H9 (cell line): ENCODE results near the gene ZNF556. TPM values are rescaled to one million over a fixed set of nuclear protein-coding genes. Genes with fewer than 3 reads are reported as not detected.

Source experiments
- DNase-seq: peaks from one replicate; pipeline ENCODE4 v3.0.0-alpha.2; 2017
- H2AFZ ChIP-seq: one replicate; pipeline ENCODE4 v1.6.1; 2013; ENCODE audit warnings: mild to moderate bottlenecking, low read length, control low read depth, moderate library complexity
- H2AK5ac ChIP-seq: 2 replicates; pipeline ENCODE4 v1.6.1; 2013; ENCODE audit warnings: low read length, control low read depth, mixed read lengths; ENCODE audit not compliant: insufficient read length
- H2BK120ac ChIP-seq: one replicate; pipeline ENCODE4 v1.6.1; 2013; ENCODE audit warnings: low read depth, mild to moderate bottlenecking, low read length, control low read depth, inconsistent platforms; ENCODE audit not compliant: poor library complexity, severe bottlenecking
- H2BK12ac ChIP-seq: 2 replicates; pipeline ENCODE4 v1.6.1; 2013; ENCODE audit warnings: low read length, control low read depth, mixed read lengths, low read depth; ENCODE audit not compliant: insufficient read length
- H2BK15ac ChIP-seq: 2 replicates; pipeline ENCODE4 v1.6.1; 2013; ENCODE audit warnings: low read depth, low read length, control low read depth
- H2BK20ac ChIP-seq: one replicate; pipeline ENCODE4 v1.6.1; 2013; ENCODE audit warnings: low read depth, mild to moderate bottlenecking, low read length, control low read depth, inconsistent platforms; ENCODE audit not compliant: poor library complexity, severe bottlenecking
- H2BK5ac ChIP-seq: 2 replicates; pipeline ENCODE4 v1.6.1; 2013; ENCODE audit warnings: low read length, control low read depth, mixed read lengths; ENCODE audit not compliant: insufficient read length
- H3K14ac ChIP-seq: 2 replicates; pipeline ENCODE4 v1.6.1; 2013; ENCODE audit warnings: low read length, control low read depth; ENCODE audit not compliant: insufficient read depth
- H3K18ac ChIP-seq: 2 replicates; pipeline ENCODE4 v1.6.1; 2013; ENCODE audit warnings: low read depth, mild to moderate bottlenecking, mixed read lengths, low read length, control low read depth; ENCODE audit not compliant: insufficient read length
- H3K23ac ChIP-seq: 2 replicates; pipeline ENCODE4 v1.6.1; 2013; ENCODE audit warnings: low read length, control low read depth, mixed read lengths, low read depth; ENCODE audit not compliant: insufficient read length
- H3K23me2 ChIP-seq: 2 replicates; pipeline ENCODE4 v1.6.1; 2013; ENCODE audit warnings: low read depth, mild to moderate bottlenecking, mixed read lengths, low read length, control low read depth; ENCODE audit not compliant: insufficient read length, poor library complexity, severe bottlenecking
- H3K27ac ChIP-seq: 2 replicates; pipeline ENCODE4 v1.5.1; 2013; ENCODE audit warnings: low read length, control low read depth, mixed read lengths, low read depth; ENCODE audit not compliant: insufficient read length
- H3K27me3 ChIP-seq: 2 replicates; pipeline ENCODE4 v1.6.1; 2013; ENCODE audit warnings: low read length, control low read depth, inconsistent platforms; ENCODE audit not compliant: insufficient read depth
- H3K4ac ChIP-seq: 2 replicates; pipeline ENCODE4 v1.6.1; 2013; ENCODE audit warnings: low read depth, mild to moderate bottlenecking, control low read depth, inconsistent platforms, low read length, moderate library complexity
- H3K4me1 ChIP-seq: 2 replicates; pipeline ENCODE4 v1.6.1; 2013; ENCODE audit warnings: low read length, control low read depth, inconsistent platforms; ENCODE audit not compliant: insufficient read depth
- H3K4me2 ChIP-seq: 2 replicates; pipeline ENCODE4 v1.6.1; 2013; ENCODE audit warnings: low read length, control low read depth, mixed read lengths; ENCODE audit not compliant: insufficient read length, insufficient read depth
- H3K56ac ChIP-seq: 2 replicates; pipeline ENCODE4 v1.6.1; 2013; ENCODE audit warnings: low read depth, mild to moderate bottlenecking, mixed read lengths, low read length, control low read depth; ENCODE audit not compliant: insufficient read length
- H3K79me1 ChIP-seq: 2 replicates; pipeline ENCODE4 v1.6.1; 2013; ENCODE audit warnings: low read depth, mild to moderate bottlenecking, moderate library complexity, low read length, control low read depth, inconsistent platforms; ENCODE audit not compliant: insufficient read depth, poor library complexity, severe bottlenecking
- H3K79me2 ChIP-seq: 2 replicates; pipeline ENCODE4 v1.6.1; 2013; ENCODE audit warnings: low read length, control low read depth, inconsistent platforms; ENCODE audit not compliant: insufficient read depth
- H3K9ac ChIP-seq: 2 replicates; pipeline ENCODE4 v1.6.1; 2013; ENCODE audit warnings: low read length, control low read depth, mixed read lengths; ENCODE audit not compliant: insufficient read length; ENCODE audit errors: extremely low read depth
- H3K9me3 ChIP-seq: one replicate; pipeline ENCODE4 v1.6.1; 2013; ENCODE audit warnings: low read depth, low read length, inconsistent platforms; ENCODE audit not compliant: control insufficient read depth
- H3T11ph ChIP-seq: one replicate; pipeline ENCODE4 v1.6.1; 2013; ENCODE audit warnings: mild to moderate bottlenecking, low read length, control low read depth, inconsistent platforms
- H4K20me1 ChIP-seq: one replicate; pipeline ENCODE4 v1.6.1; 2013; ENCODE audit not compliant: control insufficient read depth, insufficient read length, insufficient read depth
- H4K5ac ChIP-seq: 2 replicates; pipeline ENCODE4 v1.6.1; 2013; ENCODE audit warnings: low read depth, mild to moderate bottlenecking, mixed read lengths, low read length, control low read depth; ENCODE audit not compliant: insufficient read length
- H4K8ac ChIP-seq: replicated peaks from 2 replicates; pipeline ENCODE4 v1.6.1; 2013; ENCODE audit warnings: low read length, control low read depth, mixed read lengths, low read depth; ENCODE audit not compliant: insufficient read length
- H4K91ac ChIP-seq: 2 replicates; pipeline ENCODE4 v1.6.1; 2013; ENCODE audit warnings: low read depth, mild to moderate bottlenecking, moderate library complexity, mixed read lengths, low read length, control low read depth; ENCODE audit not compliant: insufficient read length
- H3K27ac Mint-ChIP-seq, 3 experiments: 2 replicates in 2 of 3; 3 replicates in 1 of 3; pipeline ENCODE4 v1.8.0; 2020 to 2021; ENCODE audit warnings: mixed read lengths in 3 of 3, mild to moderate bottlenecking in 1 of 3, moderate library complexity in 1 of 3
- H3K27me3 Mint-ChIP-seq: 2 replicates; pipeline ENCODE4 v1.8.0; 2021; ENCODE audit warnings: low read depth, mild to moderate bottlenecking, moderate library complexity, mixed read lengths
- H3K36me3 Mint-ChIP-seq, 3 experiments: 2 replicates in 2 of 3; 3 replicates in 1 of 3; pipeline ENCODE4 v1.8.0; 2020 to 2021; ENCODE audit warnings: low read depth in 3 of 3, mixed read lengths in 3 of 3; ENCODE audit not compliant: insufficient read depth in 1 of 3
- H3K4me1 Mint-ChIP-seq, 2 experiments: 2 replicates each; pipeline ENCODE4 v1.8.0; 2020; ENCODE audit warnings: mixed read lengths in 2 of 2
- H3K4me3 Mint-ChIP-seq, 2 experiments: 2 replicates in 1 of 2; 3 replicates in 1 of 2; pipeline ENCODE4 v1.8.0; 2020 to 2021; ENCODE audit warnings: mild to moderate bottlenecking in 2 of 2, mixed read lengths in 2 of 2, moderate library complexity in 1 of 2
- H3K9me3 Mint-ChIP-seq, 2 experiments: 2 replicates in 1 of 2; 3 replicates in 1 of 2; pipeline ENCODE4 v1.8.0; 2020; ENCODE audit warnings: mild to moderate bottlenecking in 2 of 2, mixed read lengths in 2 of 2, moderate library complexity in 1 of 2
- CTCF ChIP-seq: fragments of 200-600 bp; sonication (generic); conservative IDR thresholded peaks from 3 replicates; pipeline ENCODE4 v1.8.0; 2021; ENCODE audit warnings: antibody characterized with exemption, mild to moderate bottlenecking
- WGBS: extraction: QIAGEN DNeasy Blood & Tissue Kit; methylation state at CpG from one replicate; pipeline ENCODE4 v1.1.7; 2013; ENCODE audit warnings: missing lambda C conversion rate, low lambda C conversion rate, mixed read lengths; ENCODE audit not compliant: insufficient read length; ENCODE audit errors: extremely low coverage; 5-methylcytosine and 5-hydroxymethylcytosine counted together
- total RNA-seq: library from RNA; stranded (reverse); gene quantifications from 2 replicates; pipeline ENCODE4 v1.2.1, GENCODE V29; 2021

Gene ZNF556
- total RNA-seq, 1 experiment from 2014 or later = not detected

DNA sequence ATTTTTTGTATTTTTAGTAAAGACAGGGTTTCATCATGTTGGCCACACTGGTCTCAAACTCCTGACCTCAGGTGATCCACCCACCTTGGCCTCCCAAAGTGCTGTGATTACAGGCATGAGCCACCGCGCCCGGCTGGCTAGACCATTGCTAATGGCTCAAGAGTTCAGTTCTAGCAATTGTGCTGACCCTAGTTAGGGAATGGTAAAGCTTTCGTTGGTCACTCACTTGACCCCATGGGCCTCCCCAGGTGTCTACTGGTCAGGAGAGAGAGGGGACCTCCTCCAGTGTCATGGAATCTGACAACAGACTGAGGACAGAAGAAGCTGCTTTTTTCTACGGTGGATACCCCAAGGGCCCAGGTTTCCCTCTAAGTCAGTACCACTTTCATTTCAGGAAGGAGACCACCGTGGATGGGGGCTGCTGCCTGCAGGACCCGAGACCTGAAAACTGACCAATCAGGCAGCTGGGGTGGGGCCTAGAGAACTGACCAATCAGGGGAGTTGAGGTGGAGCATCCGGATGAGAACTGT lies 575 bp upstream of the ZNF556 start:
- no peak overlapping the region for H2AK5ac ChIP-seq
- H2BK12ac ChIP-seq = no peak overlapping the region
- H2BK20ac ChIP-seq = no peak overlapping the region
- H3K79me1 ChIP-seq = no peaks in the 10 kb centered on the region
- peaks cover 15 to 19% (median 17%) of the 10 kb centered on the region in 3 experiments for H3K36me3 Mint-ChIP-seq
- no peaks in the 10 kb centered on the region for H3K79me2 ChIP-seq
- H4K20me1 ChIP-seq = no peaks in the 10 kb centered on the region
- no peak overlapping the region for H3K4me3 Mint-ChIP-seq
- peaks cover 78 to 83% of the 10 kb centered on the region in 2 experiments for H3K9me3 Mint-ChIP-seq
- H3K27me3 Mint-ChIP-seq = peaks cover 21% of the 10 kb centered on the region
- H4K91ac ChIP-seq = no peak overlapping the region
- no peak overlapping the region for H3K4me2 ChIP-seq
- H3K4me1 ChIP-seq = no peaks in the 10 kb centered on the region
- no peak overlapping the region for H3K27ac ChIP-seq
- H4K8ac ChIP-seq = no peak overlapping the region
- no peak overlapping the region for H3T11ph ChIP-seq
- H2BK120ac ChIP-seq = no peak overlapping the region
- no peak overlapping the region for H2AFZ ChIP-seq
- no peak overlapping the region for H2BK5ac ChIP-seq
- H3K4me1 Mint-ChIP-seq = no peaks in the 10 kb centered on the region
- no peak overlapping the region for H4K5ac ChIP-seq
- no peak overlapping the region for H3K23ac ChIP-seq
- H3K27ac Mint-ChIP-seq = no peak overlapping the region
- no peak overlapping the region for H3K14ac ChIP-seq
- no peaks in the 10 kb centered on the region for H3K27me3 ChIP-seq
- H3K23me2 ChIP-seq = no peaks in the 10 kb centered on the region
- DNase-seq = no peak
- no peak for TF ChIP-seq CTCF
- H3K4ac ChIP-seq = no peak overlapping the region
- no peak overlapping the region for H3K9ac ChIP-seq
- H3K56ac ChIP-seq = no peak overlapping the region
- WGBS = no CpG with 5 or more reads among the region's 8 CpGs
- no peak overlapping the region for H3K18ac ChIP-seq
- peaks cover 12% of the 10 kb centered on the region for H3K9me3 ChIP-seq
- H2BK15ac ChIP-seq = no peak overlapping the region
